Activated naive CD4-positive, alpha-beta T cell treated with anti-CD3 and anti-CD28 coated beads, Interleukin-2, amount 50 U/mL, for 72 hours (primary cell): ENCODE data around the gene SLC52A1. TPM values are rescaled to one million over a fixed set of nuclear protein-coding genes. Genes with fewer than 3 reads are reported as not detected.
"Not testable (repeated sequence)": the region's sequence is repeated elsewhere in the genome, so short reads cannot be mapped to it uniquely, and the experiment has no call there.

Source experiments
- ATAC-seq, 2 donors: fragments of 150-1000 bp; cut with Tn5 transposase; 2 replicates each; pipeline ENCODE4 v1.10.0; 2021; ENCODE audit warnings: mild to moderate bottlenecking in 2 of 2, moderate library complexity in 2 of 2
- DNase-seq, 2 donors: peaks; one replicate each; pipeline ENCODE4 v3.0.0; 2021 to 2022; ENCODE audit warnings: low spot score in 2 of 2
- H3K27ac Mint-ChIP-seq, 2 donors: one replicate each; pipeline ENCODE4 v1.8.0; 2022; ENCODE audit warnings: mild to moderate bottlenecking in 2 of 2, mixed read lengths in 2 of 2
- H3K36me3 Mint-ChIP-seq, 2 donors: one replicate each; pipeline ENCODE4 v1.8.0; 2022; ENCODE audit warnings: mixed read lengths in 2 of 2
- H3K9me3 Mint-ChIP-seq, 2 donors: one replicate each; pipeline ENCODE4 v1.8.0; 2022; ENCODE audit warnings: mixed read lengths in 2 of 2
- total RNA-seq, 2 donors: library from RNA; stranded (reverse); gene quantifications; one replicate each; pipeline ENCODE4 v1.2.3, GENCODE V29; 2022

The SLC52A1 gene
- total RNA-seq, 2 donors from 2014 or later, result 0.20 to 0.23 TPM

DNA sequence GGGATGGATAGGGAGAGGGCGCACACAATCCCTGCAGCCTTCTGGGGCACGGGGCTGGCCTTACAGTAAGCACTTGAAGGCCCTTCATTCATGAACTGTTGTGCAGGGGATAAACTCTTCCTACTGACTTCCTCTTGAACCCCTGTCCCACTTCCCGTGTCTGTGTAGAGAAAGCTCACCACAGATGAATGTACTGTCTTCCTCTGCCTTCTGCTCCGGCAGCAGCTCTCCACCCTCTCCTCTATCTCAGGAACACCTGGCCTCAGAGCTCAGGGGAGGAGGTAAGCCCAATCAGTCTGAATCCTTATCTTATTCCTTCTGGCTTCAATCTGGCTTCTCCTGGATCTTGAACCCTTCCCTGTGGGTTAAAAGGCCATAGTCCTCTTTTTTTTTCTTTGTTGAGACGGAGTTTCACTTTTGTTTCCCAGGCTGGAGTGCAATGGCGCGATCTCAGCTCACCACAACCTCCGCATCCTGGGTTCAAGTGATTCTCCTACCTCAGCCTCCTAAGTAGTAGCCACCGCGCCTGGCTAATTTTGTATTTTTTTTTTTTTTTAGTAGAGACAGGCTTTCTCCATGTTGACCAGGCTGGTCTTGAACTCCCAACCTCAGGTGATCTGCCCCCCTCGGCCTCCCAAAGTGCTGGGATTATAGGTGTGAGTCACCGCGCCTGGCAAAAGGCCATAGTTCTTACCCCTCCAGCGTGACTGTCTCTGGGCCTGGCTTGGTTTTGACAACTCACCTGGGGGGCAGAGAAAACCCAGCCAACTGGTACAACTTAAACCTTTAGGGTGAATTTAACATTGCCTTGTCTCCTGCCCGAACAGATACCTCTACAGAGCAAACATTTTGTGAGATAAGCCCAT, 7.2 kb upstream of the SLC52A1 start:
- DNase-seq (no peak), ATAC-seq (peak; percentile 46 to 58)
- Mint-ChIP-seq H3K36me3 (peaks cover 5 to 10% of the 10 kb centered on the region in 2 donors), H3K9me3 (no peaks in the 10 kb centered on the region), H3K27ac (peak overlapping the region; percentile 90 to 92)

DNA sequence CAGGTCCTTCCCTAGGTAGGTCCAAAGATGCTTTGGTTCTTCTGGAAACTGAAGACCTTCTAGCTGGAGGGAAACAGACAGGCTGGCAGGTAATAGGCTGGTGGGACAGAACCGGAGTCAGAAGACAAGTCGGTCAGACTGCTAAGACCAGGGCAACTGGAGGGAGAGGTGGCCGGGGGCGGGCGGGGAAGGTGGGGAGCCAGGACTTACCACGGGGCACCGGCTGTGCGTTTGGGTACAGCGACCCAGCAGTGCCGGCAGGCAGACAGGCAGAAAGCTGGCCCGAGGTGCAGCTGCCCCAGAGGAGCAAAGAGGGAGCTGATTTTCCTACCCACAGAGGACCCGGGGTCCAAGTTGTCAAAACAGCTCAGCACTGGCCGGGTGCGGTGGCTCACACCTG, 575 bp downstream of the SLC52A1 start:
- DNase-seq (no peak), ATAC-seq (no peak)
- Mint-ChIP-seq H3K27ac (no peak overlapping the region), H3K36me3 (no peaks in the 10 kb centered on the region), H3K9me3 (no peaks in the 10 kb centered on the region)

DNA sequence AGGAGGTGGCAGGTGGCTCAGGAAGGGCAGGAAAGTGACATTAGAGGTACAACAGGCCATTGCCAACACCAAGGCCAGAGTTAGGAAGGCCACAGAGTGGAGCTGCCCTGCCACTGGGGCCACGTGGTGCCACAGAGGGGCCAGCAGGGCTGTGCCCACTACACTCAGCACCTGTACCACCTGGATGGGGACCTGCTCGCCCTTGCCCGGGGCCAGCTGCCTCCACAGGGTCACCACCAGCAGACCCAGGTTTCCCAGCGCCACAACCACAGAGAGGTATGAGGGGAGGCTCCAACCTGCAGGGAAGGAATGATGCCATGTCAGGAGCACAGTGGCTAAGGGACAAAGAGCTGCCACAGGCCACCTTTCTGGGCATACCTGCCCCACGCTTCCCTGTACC, 1.2 kb downstream of the SLC52A1 start:
- ATAC-seq (no peak), DNase-seq (no peak)
- H3K27ac Mint-ChIP-seq, result no peak overlapping the region
- no peaks in the 10 kb centered on the region for H3K36me3 Mint-ChIP-seq
- no peaks in the 10 kb centered on the region for H3K9me3 Mint-ChIP-seq

DNA sequence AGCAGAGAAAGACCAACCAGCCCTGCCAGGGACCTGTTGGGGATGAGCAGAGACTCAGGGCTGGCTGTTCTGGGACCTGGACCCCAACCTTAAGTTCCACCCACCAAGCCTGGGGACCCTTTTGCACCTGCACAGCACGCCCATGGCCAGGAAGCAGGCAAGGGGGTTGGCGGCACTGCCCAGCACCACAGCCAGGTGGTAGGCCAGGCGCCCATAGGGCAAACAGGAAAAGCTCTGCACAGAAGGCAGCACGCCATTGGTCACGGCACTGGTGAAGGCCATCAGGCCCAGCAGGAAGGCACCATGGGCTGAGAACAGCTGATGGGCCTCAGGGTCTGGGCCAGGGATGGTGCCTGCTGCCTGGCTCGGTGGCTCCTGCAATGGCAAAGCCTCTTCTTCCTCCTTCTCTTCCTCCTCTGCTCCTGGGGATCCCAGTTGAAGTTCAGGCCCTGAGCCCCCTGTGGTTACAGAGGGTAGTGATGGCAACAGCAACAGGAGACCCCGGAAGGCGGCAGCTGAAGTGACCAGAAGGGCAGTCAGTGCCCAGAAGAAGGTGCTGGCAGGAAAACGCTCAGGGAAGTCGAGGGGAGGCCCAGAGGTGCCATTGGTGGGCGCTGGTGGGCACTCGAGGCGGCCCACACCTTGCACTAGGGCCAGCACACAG, 1.7 kb downstream of the SLC52A1 start:
- ATAC-seq (no peak), DNase-seq (no peak)
- Mint-ChIP-seq H3K36me3 (no peaks in the 10 kb centered on the region), H3K9me3 (no peaks in the 10 kb centered on the region), H3K27ac (no peak overlapping the region)

DNA sequence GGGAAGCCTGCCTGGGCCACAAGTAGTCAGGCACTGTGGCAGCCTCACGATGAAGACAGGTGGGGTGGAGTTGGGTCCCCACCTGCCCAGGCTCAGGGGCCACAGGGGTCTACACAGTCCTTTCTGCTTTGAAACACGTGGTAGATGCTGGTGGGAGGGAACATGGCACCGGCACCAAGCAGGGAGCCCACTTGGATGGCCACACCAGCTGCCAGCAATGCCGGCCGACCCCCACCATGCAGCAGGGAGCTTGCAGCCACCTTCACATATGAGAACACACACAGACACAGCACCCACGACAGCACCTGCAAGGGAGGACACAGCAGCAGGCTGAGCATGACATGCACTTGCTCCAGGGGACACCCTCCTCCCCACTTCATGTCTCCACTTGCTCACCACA, 2.4 kb downstream of the SLC52A1 start:
- no peak for ATAC-seq
- H3K9me3 Mint-ChIP-seq, result no peaks in the 10 kb centered on the region
- no peak for DNase-seq
- H3K27ac Mint-ChIP-seq, result no peak overlapping the region
- H3K36me3 Mint-ChIP-seq, result no peaks in the 10 kb centered on the region

DNA sequence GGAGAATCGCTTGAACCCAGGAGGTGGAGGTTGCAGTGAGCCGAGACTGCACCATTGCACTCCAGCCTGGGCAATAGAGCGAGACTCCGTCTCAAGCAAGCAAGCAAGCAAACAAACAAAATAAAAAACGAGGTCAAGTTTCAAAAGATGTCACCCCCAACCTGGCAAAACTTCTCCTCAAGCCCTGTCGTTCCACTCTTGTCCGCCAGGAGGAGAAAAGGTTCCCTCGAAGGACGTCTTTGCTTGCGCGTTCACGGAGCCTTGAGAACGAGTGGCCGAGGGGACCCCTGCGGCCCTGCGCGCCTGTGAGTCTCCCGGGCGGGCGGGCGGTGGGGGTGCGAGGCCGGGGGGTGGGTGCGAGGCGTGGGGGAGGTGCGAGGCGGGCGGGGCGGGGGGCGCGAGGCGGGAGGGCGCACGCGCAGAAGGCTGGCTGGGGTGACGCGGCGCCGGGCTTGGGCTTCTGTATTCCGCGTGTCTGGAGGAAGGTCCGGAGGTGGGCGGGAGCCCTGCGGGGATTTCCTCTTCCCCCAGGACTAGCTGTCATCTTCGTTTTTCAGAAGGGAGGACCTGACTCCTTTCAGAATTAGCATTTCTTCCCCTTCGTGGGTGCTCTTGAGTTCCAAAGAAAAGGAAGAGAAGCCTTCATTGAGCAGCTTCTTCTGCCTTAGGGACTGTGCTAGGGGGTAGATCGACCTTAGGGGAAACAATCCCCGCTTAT, 3.7 kb downstream of the SLC52A1 start:
- ATAC-seq (peak; percentile 87 to 91), DNase-seq (peak; percentile 82 to 87)
- no peaks in the 10 kb centered on the region for H3K9me3 Mint-ChIP-seq
- peak overlapping the region; percentile 82 to 88 for H3K27ac Mint-ChIP-seq
- H3K36me3 Mint-ChIP-seq, result no peaks in the 10 kb centered on the region

DNA sequence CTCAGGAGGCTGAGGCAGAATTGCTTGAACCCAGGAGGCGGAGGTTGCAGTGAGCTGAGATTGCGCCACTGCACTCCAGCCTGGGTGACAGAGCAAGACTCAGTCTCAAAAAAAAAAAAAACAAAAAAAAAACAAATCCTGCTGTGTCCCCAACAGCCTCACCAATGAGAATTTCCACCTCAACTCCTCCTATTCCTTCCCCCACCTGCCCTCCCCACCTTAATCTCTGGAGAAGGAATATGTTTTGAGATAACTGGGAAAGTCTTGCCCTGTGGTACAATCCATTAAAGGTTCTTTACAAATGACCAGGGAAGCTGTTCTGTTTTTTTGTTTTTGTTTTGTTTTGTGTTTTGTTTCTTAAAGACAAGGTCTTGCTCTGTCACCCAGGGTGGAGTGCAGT, 5.1 kb downstream of the SLC52A1 start:
- not testable (repeated sequence) for DNase-seq, H3K36me3 Mint-ChIP-seq, H3K9me3 Mint-ChIP-seq, H3K27ac Mint-ChIP-seq, ATAC-seq

DNA sequence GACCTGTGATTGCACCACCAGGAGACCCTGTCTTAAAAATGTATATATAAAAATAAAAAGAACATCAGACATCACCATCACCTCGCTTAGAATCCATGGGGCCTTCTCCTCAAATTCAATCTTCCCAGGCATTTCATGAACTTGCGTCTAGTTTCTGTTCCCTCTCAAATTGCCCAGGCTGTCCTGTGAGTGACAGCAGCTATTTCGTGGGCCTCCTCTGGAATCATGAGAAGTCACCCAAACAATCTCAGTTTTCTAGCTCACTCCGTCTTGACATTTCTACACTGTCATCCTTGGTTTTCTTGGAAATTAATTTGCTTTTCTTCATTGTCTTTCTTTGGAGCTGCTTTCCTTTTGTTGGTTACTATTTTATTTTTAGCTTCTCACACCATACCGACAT, 7.3 kb downstream of the SLC52A1 start:
- ATAC-seq (no peak), DNase-seq (no peak)
- H3K27ac Mint-ChIP-seq, result no peak overlapping the region
- H3K36me3 Mint-ChIP-seq, result no peaks in the 10 kb centered on the region
- no peaks in the 10 kb centered on the region for H3K9me3 Mint-ChIP-seq

DNA sequence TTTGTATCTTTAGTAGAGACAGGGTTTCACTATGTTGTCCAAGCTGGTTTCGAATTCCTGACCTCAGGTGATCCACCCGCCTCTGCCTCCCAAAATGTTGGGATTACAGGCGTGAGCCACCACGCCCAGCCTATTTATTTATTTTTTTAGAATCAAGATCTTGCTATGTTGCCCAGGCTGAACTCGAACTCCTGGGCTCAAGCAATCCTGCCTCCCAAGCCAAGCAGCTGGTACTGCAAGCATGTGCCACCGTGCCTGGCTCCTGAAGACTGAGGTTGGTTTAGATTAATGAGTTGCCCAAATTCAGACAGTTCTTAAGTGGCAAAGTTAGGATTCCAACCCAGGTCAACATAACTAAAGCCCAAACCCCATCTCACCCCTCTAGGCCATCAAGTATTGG, 7.9 kb downstream of the SLC52A1 start:
- Mint-ChIP-seq H3K27ac (no peak overlapping the region), H3K9me3 (no peaks in the 10 kb centered on the region), H3K36me3 (no peaks in the 10 kb centered on the region)
- ATAC-seq (no peak), DNase-seq (no peak)

DNA sequence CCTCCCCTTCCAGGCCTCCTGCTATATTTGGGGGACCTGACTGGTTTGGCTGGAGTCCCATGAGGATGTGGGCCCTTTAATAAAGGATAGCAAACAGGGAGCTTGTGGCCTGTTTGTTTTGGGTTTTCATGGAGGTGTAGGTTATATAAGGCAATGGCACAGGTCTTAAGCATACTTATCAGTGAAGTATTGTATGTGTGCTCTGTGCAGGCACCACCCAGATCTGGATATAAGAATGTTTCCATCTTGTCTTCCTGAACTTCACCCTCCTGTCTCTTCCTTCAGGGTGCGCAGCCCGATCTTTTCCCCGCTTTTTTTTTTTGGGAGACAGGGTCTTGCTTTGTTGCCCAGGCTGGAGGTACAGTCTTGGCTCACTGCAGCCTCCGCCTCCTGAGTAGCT, 10.6 kb downstream of the SLC52A1 start:
- Mint-ChIP-seq H3K36me3 (peaks cover 0 to 8% of the 10 kb centered on the region in 2 donors), H3K27ac (peak overlapping the region in 1 of 2 donors; percentile 32), H3K9me3 (no peaks in the 10 kb centered on the region)
- ATAC-seq (no peak), DNase-seq (no peak)

DNA sequence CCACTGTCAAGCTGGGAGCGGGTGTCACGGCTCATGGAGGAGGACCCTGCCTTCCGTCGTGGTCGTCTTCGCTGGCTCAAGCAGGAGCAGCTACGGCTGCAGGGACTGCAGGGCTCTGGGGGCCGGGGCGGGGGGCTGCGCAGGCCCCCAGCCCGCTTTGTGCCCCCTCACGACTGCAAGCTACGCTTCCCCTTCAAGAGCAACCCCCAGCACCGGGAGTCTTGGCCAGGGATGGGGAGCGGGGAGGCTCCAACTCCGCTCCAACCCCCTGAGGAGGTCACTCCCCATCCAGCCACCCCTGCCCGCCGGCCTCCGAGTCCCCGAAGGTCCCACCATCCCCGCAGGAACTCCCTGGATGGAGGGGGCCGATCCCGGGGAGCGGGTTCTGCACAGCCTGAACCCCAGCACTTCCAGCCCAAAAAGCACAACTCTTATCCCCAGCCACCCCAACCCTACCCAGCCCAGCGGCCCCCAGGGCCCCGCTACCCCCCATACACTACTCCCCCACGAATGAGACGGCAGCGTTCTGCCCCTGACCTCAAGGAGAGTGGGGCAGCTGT, 11.6 kb downstream of the SLC52A1 start:
- H3K36me3 Mint-ChIP-seq, result peaks cover 0 to 8% of the 10 kb centered on the region in 2 donors
- H3K9me3 Mint-ChIP-seq, result no peaks in the 10 kb centered on the region
- ATAC-seq (no peak), DNase-seq (no peak)
- H3K27ac Mint-ChIP-seq, result no peak overlapping the region

DNA sequence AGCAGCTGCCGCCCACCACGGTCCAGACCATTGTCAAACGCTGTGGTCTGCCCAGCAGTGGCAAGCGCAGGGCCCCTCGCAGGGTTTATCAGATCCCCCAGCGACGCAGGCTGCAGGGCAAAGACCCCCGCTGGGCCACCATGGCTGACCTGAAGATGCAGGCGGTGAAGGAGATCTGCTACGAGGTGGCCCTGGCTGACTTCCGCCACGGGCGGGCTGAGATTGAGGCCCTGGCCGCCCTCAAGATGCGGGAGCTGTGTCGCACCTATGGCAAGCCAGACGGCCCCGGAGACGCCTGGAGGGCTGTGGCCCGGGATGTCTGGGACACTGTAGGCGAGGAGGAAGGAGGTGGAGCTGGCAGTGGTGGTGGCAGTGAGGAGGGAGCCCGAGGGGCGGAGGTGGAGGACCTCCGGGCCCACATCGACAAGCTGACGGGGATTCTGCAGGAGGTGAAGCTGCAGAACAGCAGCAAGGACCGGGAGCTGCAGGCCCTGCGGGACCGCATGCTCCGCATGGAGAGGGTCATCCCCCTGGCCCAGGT, 13.0 kb downstream of the SLC52A1 start:
- H3K36me3 Mint-ChIP-seq, result peaks cover 0 to 8% of the 10 kb centered on the region in 2 donors
- no peak for DNase-seq
- no peak overlapping the region for H3K27ac Mint-ChIP-seq
- H3K9me3 Mint-ChIP-seq, result no peaks in the 10 kb centered on the region
- no peak for ATAC-seq

DNA sequence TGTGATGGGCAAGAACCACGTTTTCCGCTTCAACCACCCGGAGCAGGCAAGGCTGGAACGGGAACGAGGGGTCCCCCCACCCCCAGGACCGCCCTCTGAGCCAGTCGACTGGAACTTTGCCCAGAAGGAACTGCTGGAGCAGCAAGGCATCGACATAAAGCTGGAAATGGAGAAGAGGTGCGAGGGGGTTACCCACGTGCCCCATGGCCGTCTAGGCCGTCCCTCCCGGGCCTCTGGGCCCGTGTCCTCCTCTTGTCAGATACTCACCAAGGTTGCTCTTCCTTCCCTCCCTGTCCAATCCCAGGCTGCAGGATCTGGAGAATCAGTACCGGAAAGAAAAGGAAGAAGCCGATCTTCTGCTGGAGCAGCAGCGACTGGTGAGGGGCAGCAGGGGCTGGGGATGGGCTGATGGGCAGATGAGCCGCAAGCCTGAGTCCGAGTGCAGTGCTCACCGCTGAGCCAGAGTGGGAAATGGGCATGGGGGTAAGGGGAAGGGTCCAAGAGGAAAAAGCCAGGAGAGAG, 14.7 kb downstream of the SLC52A1 start:
- H3K27ac Mint-ChIP-seq, result no peak overlapping the region
- DNase-seq (no peak), ATAC-seq (no peak)
- H3K9me3 Mint-ChIP-seq, result no peaks in the 10 kb centered on the region
- peaks cover 0 to 8% of the 10 kb centered on the region in 2 donors for H3K36me3 Mint-ChIP-seq

DNA sequence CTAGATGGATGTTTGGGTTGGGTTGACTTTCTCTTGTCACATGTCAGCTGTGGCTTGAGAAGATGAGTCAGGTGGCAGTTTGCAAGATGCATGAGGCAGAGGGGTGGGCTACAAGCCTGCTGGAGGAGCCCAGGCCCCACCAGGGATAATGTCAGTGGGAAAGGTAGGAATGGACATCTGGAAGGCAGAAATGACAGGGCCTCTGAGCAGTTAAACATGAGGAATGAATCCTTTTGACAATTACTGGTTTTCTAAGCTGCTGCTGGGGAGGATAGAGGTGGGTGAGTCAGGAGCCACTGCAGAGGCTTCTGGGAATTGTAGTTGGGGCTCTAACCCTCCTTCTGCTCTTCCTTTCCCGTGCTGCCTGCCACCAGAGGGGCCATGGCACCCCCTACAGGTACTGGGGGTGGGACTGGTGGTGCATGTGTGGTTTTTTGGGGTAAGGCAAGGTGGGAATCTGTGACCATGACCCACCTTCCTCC, 15.7 kb downstream of the SLC52A1 start:
- DNase-seq (peak in 1 of 2 donors; percentile 34), ATAC-seq (peak; percentile 55 to 86)
- Mint-ChIP-seq H3K27ac (peak overlapping the region; percentile 2 to 78), H3K36me3 (peaks cover 0 to 8% of the 10 kb centered on the region in 2 donors), H3K9me3 (no peaks in the 10 kb centered on the region)

DNA sequence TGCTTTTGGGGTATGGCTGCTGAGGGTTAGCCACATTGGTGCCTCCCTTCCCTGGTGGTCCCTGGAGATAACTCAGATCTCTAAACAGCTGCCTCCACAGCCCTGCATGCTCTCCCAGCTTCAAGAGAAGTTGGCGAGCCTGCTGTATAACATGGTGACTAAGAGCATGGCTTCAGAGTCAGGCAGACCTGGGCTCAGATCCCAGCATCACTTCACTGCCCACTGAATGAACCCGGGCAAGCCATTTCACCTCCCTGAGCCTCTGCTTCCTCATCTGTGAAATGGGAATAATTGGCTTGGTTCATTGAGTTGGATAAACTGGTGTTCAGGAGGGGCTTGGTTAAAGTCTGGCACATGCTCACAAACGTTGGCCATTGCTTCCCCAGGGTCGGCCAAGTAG, 20.9 kb downstream of the SLC52A1 start:
- Mint-ChIP-seq H3K9me3 (no peaks in the 10 kb centered on the region), H3K27ac (peak overlapping the region in 1 of 2 donors; percentile 55), H3K36me3 (no peaks in the 10 kb centered on the region)
- ATAC-seq (no peak), DNase-seq (no peak)

DNA sequence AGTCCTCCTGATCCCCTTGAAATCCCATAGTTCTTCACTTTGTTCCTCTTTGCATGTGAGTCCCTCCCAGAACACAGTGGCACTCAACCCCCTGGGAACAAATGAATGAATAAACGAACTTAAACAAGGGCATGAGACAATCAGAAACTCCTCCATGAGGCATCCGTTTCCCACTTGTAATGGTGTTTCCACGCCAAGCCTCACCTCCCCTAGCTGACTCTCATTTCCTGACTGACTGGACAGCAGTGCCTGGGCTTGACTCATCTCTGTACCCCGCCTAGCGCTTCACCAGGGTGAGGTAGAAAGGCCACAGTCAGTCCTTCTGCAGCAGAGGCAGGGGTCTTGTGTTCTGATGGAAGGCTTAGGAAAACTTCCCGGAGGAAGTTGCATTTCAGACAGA, 23.3 kb downstream of the SLC52A1 start:
- H3K27ac Mint-ChIP-seq, result peak overlapping the region; percentile 4 to 85

More for the DNA sequence above, 23.3 kb downstream of the SLC52A1 start:
- ATAC-seq, result peak; percentile 90 to 91
- no peaks in the 10 kb centered on the region for H3K9me3 Mint-ChIP-seq
- peak in 1 of 2 donors; percentile 51 for DNase-seq
- H3K36me3 Mint-ChIP-seq, result peaks cover 2 to 4% of the 10 kb centered on the region in 2 donors
